Right kidney (tissue), 1 donor: Measurements from ENCODE around the gene SETBP1.

Experiments used
- DNase-seq: peaks from one replicate; pipeline ENCODE4 v3.0.0-alpha.2; 2016

The SETBP1 gene

GRCh38 chr18:45039376-45039775 lies 358.7 kb downstream of the SETBP1 start:
- DNase-seq = no peak

- no peak for DNase-seq
These were observed 360.2 kb downstream of the SETBP1 start for GRCh38 chr18:45040879-45041278.

GRCh38 chr18:45044787-45045186 lies 364.1 kb downstream of the SETBP1 start:
- DNase-seq = no peak

- no peak for DNase-seq
These were observed 365.5 kb downstream of the SETBP1 start for GRCh38 chr18:45046228-45046627.

- DNase-seq = no peak
These were observed 366.3 kb downstream of the SETBP1 start for GRCh38 chr18:45046961-45047360.

GRCh38 chr18:45049578-45050319 lies 369.1 kb downstream of the SETBP1 start:
- DNase-seq = no peak

GRCh38 chr18:45050712-45051601 lies 370.3 kb downstream of the SETBP1 start:
- DNase-seq = peak; percentile 27

GRCh38 chr18:45054636-45055035 lies 373.9 kb downstream of the SETBP1 start:
- DNase-seq = no peak

GRCh38 chr18:45055811-45056210 lies 375.1 kb downstream of the SETBP1 start:
- DNase-seq = no peak

- DNase-seq = no peak
These were observed 376.2 kb downstream of the SETBP1 start for GRCh38 chr18:45056926-45057325.

- DNase-seq = no peak
These were observed 377.4 kb downstream of the SETBP1 start for GRCh38 chr18:45057955-45058600.

- DNase-seq = no peak
These were observed 379.0 kb downstream of the SETBP1 start for GRCh38 chr18:45059695-45060094.

- DNase-seq = no peak
These were observed 379.4 kb downstream of the SETBP1 start for GRCh38 chr18:45060102-45060501.

- DNase-seq = no peak
These were observed 380.7 kb downstream of the SETBP1 start for GRCh38 chr18:45061359-45061758.

- DNase-seq = no peak
These were observed 382.8 kb downstream of the SETBP1 start for GRCh38 chr18:45063246-45064038.

- DNase-seq = no peak
These were observed 385.5 kb downstream of the SETBP1 start for GRCh38 chr18:45066210-45066609.

- DNase-seq = no peak
These were observed 386.2 kb downstream of the SETBP1 start for GRCh38 chr18:45066886-45067285.

GRCh38 chr18:45068400-45069094 lies 387.9 kb downstream of the SETBP1 start:
- DNase-seq = no peak

GRCh38 chr18:45069546-45069945 lies 388.9 kb downstream of the SETBP1 start:
- no peak for DNase-seq

- DNase-seq = no peak
These were observed 391.3 kb downstream of the SETBP1 start for GRCh38 chr18:45071956-45072355.

GRCh38 chr18:45073556-45073955 lies 392.9 kb downstream of the SETBP1 start:
- DNase-seq = no peak
